HepG2 (cell line): ENCODE measurements around the gene TAS2R60.

ENCODE experiments used
- BRCA1 ChIP-seq: sonication (generic); formaldehyde crosslinking; IDR thresholded peaks from 2 replicates; pipeline ENCODE4 v1.4.0; 2020; ENCODE audit warnings: missing genetic modification reagents
- CTCF ChIP-seq: sonication (generic); formaldehyde crosslinking; IDR thresholded peaks from 2 replicates; pipeline ENCODE4 v1.5.0; 2020; ENCODE audit warnings: mild to moderate bottlenecking, missing genetic modification reagents, moderate library complexity
- HINFP ChIP-seq: sonication (generic); formaldehyde crosslinking; IDR thresholded peaks from 2 replicates; pipeline ENCODE4 v1.4.0; 2020; ENCODE audit warnings: low read depth, mild to moderate bottlenecking, missing genetic modification reagents
- MEIS2 ChIP-seq: sonication (generic); formaldehyde crosslinking; IDR thresholded peaks from 2 replicates; pipeline ENCODE4 v1.9.0; 2021; ENCODE audit warnings: mild to moderate bottlenecking, missing genetic modification reagents
- PRDM10 ChIP-seq: sonication (generic); formaldehyde crosslinking; IDR thresholded peaks from 2 replicates; pipeline ENCODE4 v1.4.0; 2020; ENCODE audit warnings: low read depth, missing genetic modification reagents
- ZBTB10 ChIP-seq: sonication (generic); formaldehyde crosslinking; IDR thresholded peaks from 2 replicates; pipeline ENCODE4 v1.4.0; 2020; ENCODE audit warnings: missing genetic modification reagents, borderline replicate concordance
- ZNF292 ChIP-seq: sonication (generic); formaldehyde crosslinking; IDR thresholded peaks from 2 replicates; pipeline ENCODE4 v1.8.1; 2022; ENCODE audit warnings: mild to moderate bottlenecking, low read depth, missing genetic modification reagents, borderline replicate concordance
- ZNF335 ChIP-seq: sonication (generic); formaldehyde crosslinking; IDR thresholded peaks from 2 replicates; pipeline ENCODE4 v1.4.0; 2020; ENCODE audit warnings: missing genetic modification reagents
- ZNF691 ChIP-seq: sonication (generic); formaldehyde crosslinking; IDR thresholded peaks from 2 replicates; pipeline ENCODE4 v1.4.0; 2020; ENCODE audit warnings: missing genetic modification reagents, low read depth, mild to moderate bottlenecking, borderline replicate concordance

GRCh38 chr7:143394777-143395176, 48.5 kb upstream of the TAS2R60 start:
- no peak for TF ChIP-seq ZNF691 (CRISPR knock-in tag)
- TF ChIP-seq HINFP, result no peak
- TF ChIP-seq PRDM10 (CRISPR knock-in tag), result no peak
- TF ChIP-seq ZNF292, result no peak
- no peak for TF ChIP-seq ZBTB10
- no peak for TF ChIP-seq BRCA1
- TF ChIP-seq ZNF335 (CRISPR knock-in tag), result no peak
- no peak for TF ChIP-seq MEIS2 (CRISPR knock-in tag)
- no peak for TF ChIP-seq CTCF (CRISPR knock-in tag)
